ENCODE measurements around the gene GOLGA6L25.
"Not testable (repeated sequence)": the region's sequence is repeated elsewhere in the genome, so short reads cannot be mapped to it uniquely, and the experiment has no call there.

Gene GOLGA6L25, protein sequence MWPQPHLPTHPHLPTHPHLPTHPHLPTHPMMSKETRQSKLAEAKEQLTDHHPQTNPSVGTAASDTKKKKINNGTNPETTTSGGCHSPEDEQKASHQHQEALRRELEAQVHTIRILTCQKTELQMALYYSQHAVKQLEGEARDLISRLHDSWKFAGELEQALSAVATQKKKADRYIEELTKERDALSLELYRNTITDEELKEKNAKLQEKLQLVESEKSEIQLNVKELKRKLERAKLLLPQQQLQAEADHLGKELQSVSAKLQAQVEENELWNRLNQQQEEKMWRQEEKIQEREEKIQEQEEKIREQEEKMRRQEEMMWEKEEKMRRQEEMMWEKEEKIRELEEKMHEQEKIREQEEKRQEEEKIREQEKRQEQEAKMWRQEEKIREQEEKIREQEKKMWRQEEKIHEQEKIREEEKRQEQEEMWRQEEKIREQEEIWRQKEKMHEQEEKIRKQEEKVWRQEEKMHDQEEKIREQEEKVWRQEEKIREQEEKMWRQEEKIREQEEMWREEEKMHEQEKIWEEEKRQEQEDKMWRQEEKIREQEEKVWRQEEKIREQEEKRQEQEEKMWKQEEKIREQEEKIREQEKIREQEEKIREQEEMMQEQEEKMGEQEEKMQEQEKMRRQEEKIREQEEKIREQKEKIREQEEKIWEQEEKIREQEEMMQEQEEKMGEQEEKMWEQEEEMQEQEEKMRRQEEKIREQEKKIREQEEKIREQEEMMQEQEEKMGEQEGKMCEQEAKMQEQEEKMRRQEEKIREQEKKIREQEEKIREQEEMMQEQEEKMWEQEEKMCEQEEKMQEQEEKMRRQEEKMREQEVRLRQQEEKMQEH

DNA sequence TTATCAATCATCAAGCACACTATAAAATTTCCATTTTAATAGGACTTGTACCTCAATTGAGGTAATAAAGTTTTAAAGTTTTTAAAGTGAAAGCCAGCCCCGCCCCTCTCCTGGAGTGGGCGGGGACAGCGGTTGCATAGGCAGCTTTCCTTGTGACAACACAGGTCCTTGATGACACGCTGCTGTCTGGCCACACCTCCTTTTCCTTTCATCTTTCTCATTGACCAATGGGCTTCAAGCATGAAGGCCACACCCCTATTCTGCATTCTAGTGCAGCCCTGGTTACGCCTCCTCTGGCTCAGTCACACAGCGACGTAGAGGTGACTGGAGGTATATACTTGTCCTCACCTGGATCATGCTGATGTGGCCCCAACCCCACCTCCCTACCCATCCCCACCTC is at the start of gene GOLGA6L25:
TSS of gene GOLGA6L25 (plus strand) at position 301 of the 400 bp plus-strand sequence. CDS start at position 362, 61 bp downstream.
- H3K4me1 ChIP-seq (ENCODE audit: insufficient read depth, insufficient read length); H3K4me3 ChIP-seq (ENCODE audit: insufficient read length, low read depth); DNase-seq (ENCODE audit: low read depth, low spot score); H3K9ac ChIP-seq (ENCODE audit: insufficient read length, low read depth); H3K36me3 ChIP-seq (ENCODE audit: insufficient read depth, insufficient read length, low read length); H3K27me3 ChIP-seq (ENCODE audit: insufficient read depth, insufficient read length); H3K9me3 ChIP-seq (ENCODE audit: insufficient read depth, low read length): not testable (repeated sequence)

DNA sequence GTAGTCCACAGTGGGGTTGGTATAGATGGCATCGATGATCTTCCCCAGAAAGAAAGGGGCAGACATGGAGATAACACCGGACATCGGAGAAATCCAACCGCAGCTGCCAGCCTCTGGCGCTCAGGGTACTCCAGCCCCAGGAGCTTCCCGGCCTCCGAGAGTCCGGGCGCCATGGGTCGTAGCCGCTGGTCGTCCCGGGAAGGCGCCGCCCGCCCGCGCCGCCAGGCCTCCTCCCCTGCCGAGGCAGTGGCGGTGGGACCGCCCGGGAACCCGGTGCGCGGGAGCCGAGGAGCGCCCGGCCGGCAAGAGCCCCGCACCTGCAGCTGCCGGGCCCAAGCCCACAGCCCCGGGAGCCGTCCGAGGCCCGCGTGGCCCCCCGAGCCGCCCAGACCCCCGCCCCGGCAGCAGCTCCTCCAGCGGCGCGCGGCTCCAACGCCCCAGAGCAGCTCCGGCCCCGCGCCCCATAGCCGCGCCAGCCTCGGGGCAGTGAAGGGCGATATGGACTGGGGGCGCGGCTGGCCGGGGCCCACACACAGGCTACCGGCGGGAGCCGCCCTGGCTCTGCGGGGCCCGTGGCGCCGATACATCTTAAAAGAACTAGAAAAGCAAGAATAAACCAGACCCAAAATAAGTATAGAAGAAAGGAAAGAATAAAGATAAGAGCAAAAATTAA is 45.0 kb upstream of the GOLGA6L25 start:
- not testable (repeated sequence) for H3K9ac ChIP-seq (ENCODE audit: insufficient read length, low read depth); H3K4me3 ChIP-seq (ENCODE audit: insufficient read length, low read depth); H3K27me3 ChIP-seq (ENCODE audit: insufficient read depth, insufficient read length)

DNA sequence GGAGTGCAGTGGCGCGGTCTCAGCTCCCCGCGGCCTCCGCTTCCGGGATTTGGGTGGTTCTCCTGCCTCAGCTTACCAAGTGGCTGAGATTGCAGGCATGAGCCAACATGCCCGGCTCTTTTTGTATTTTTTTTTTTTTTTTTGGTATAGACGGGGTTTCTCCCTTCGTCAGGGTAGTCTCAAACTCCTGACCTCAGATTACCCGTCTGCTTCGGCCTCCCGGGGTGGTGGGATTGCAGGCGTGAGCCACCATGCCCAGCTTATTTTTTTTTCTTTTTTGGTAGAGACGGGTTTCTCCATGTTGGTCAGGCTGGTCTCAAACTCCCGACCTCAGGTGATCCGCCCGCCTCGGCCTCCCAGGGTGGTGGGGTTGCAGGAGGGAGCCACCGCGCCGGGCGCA is 39.2 kb upstream of the GOLGA6L25 start:
- not testable (repeated sequence) for H3K27me3 ChIP-seq (ENCODE audit: insufficient read depth, insufficient read length); H3K9ac ChIP-seq (ENCODE audit: insufficient read length, low read depth); H3K9me3 ChIP-seq (ENCODE audit: insufficient read depth, low read length); H3K4me1 ChIP-seq (ENCODE audit: insufficient read depth, insufficient read length); H3K4me3 ChIP-seq (ENCODE audit: insufficient read length, low read depth); DNase-seq (ENCODE audit: low read depth, low spot score); H3K36me3 ChIP-seq (ENCODE audit: insufficient read depth, insufficient read length, low read length)

More for the DNA sequence above, 45.0 kb upstream of the GOLGA6L25 start:
- not testable (repeated sequence) for H3K36me3 ChIP-seq (ENCODE audit: insufficient read depth, insufficient read length, low read length); H3K4me1 ChIP-seq (ENCODE audit: insufficient read depth, insufficient read length); H3K9me3 ChIP-seq (ENCODE audit: insufficient read depth, low read length); DNase-seq (ENCODE audit: low read depth, low spot score)

DNA sequence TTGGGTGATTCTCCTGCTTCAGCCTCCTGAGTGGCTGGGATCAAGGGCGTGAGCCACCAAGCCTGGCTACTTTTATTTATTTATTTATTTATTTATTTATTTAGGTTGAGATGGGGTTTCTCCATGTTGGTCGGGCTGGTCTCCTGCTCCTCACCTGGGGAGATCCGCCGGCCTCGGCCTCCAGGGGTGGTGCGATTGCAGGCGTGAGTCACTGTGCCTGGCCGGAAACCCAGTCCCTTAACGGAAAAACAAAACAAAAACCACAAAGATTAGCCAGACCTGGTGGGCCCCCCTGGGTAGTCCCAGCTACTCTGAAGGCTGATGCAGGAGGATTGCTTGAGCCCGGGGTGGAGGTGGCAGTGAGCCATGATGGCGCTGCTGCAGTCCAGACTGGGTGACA is 38.2 kb upstream of the GOLGA6L25 start:
- H3K4me1 ChIP-seq (ENCODE audit: insufficient read depth, insufficient read length); H3K36me3 ChIP-seq (ENCODE audit: insufficient read depth, insufficient read length, low read length); DNase-seq (ENCODE audit: low read depth, low spot score); H3K27me3 ChIP-seq (ENCODE audit: insufficient read depth, insufficient read length); H3K9ac ChIP-seq (ENCODE audit: insufficient read length, low read depth); H3K4me3 ChIP-seq (ENCODE audit: insufficient read length, low read depth); H3K9me3 ChIP-seq (ENCODE audit: insufficient read depth, low read length): not testable (repeated sequence)

DNA sequence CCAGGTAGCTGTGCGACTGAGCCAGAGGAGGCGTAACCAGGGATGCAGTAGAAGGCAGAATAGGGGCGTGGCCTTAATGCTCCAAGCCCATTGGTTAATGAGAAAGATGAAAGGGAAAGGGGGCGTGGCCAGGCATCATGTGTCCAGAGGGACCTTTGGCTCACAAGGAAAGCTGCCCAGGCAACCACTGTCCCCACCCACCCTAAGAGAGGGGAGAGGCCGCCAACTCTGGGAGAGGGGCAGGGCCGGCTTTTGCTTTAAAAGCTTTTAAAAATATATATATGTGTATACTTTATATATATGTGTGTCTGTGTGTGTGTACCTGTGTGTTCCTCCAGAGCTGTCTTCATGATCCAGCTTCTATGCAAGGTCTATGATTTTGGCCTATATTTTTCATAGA is 20.4 kb upstream of the GOLGA6L25 start, which contains the start of gene GOLGA8G:
TSS of gene GOLGA8G (minus strand) at position 18 of the 400 bp plus-strand sequence. CDS start 62 bp downstream, outside the sequence.
- H3K4me3 ChIP-seq (ENCODE audit: insufficient read length, low read depth); H3K9me3 ChIP-seq (ENCODE audit: insufficient read depth, low read length); H3K27me3 ChIP-seq (ENCODE audit: insufficient read depth, insufficient read length); DNase-seq (ENCODE audit: low read depth, low spot score); H3K4me1 ChIP-seq (ENCODE audit: insufficient read depth, insufficient read length); H3K9ac ChIP-seq (ENCODE audit: insufficient read length, low read depth); H3K36me3 ChIP-seq (ENCODE audit: insufficient read depth, insufficient read length, low read length): not testable (repeated sequence)

DNA sequence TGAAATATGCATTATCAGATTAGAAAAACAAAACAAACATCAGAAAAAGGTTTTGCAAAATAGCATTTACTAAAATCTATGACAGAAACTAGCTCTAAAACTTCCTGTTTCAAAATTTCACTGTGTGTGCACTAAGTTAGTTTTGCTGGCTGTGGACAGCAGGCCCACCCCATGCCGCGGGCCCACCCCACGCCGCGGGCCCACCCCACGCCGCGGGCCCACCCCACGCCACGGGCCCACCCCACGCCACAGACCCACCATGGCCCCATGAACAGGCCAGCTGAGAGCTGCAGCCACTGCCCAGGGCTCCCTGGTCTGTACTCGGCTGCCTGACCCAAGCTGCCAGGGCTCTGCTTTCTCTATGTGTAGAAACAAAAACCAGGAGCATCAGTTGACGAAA is 20.0 kb downstream of the GOLGA6L25 start:
- DNase-seq (ENCODE audit: low read depth, low spot score); H3K27me3 ChIP-seq (ENCODE audit: insufficient read depth, insufficient read length); H3K4me3 ChIP-seq (ENCODE audit: insufficient read length, low read depth); H3K9me3 ChIP-seq (ENCODE audit: insufficient read depth, low read length); H3K9ac ChIP-seq (ENCODE audit: insufficient read length, low read depth); H3K36me3 ChIP-seq (ENCODE audit: insufficient read depth, insufficient read length, low read length); H3K4me1 ChIP-seq (ENCODE audit: insufficient read depth, insufficient read length): not testable (repeated sequence)

DNA sequence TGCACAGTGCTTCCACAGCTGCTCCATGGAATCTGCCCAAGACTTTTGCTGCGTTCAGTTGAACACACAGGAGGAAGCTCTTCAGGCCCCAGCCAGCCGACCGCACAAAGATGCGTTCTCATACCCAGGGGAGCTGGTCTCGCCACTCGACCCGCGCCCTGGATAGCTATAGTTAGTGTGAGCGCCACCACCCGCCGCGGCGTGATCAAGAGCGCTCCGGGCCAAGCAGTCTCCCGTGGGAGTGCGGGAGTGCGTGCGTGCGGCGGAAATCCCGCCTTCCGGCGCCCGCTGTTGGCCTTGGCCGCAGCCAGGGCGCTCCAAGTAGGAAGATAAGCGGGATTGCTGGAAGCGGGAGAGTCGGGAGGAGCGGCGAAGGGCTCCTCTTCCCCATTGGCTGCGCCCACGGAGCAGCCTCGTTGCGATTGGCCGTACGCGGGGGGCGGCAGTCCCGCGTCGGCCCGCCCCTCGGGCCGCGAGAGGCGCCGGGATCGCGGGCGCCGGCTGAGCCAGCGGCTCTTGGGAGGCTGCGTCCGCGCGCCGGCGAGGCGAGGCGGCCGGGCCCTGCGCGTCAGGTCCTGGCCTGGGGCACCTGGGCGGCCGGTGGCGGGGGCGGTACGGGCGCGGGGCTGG is 35.7 kb downstream of the GOLGA6L25 start:
- not testable (repeated sequence) for H3K27me3 ChIP-seq (ENCODE audit: insufficient read depth, insufficient read length); DNase-seq (ENCODE audit: low read depth, low spot score); H3K4me1 ChIP-seq (ENCODE audit: insufficient read depth, insufficient read length); H3K4me3 ChIP-seq (ENCODE audit: insufficient read length, low read depth); H3K36me3 ChIP-seq (ENCODE audit: insufficient read depth, insufficient read length, low read length); H3K9ac ChIP-seq (ENCODE audit: insufficient read length, low read depth); H3K9me3 ChIP-seq (ENCODE audit: insufficient read depth, low read length)

DNA sequence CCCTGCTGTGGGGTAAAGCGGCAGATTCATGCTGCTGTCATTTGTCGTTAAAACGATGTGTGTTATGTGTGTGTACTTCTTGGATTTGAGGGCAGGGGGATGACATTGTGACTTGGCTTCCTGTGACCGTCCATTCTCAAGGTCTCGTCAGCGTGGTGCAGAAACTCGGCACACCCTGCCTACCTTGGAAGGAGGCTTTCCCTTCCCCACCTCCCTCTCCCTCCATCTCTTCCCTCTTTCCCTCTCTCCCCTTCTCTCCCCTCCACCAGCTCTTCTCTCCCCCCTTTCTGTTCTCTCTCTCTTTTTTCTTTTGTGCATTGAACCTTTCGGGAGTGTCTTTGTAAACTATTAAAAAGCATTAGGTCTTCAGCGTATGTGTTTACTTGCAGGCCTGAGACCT is 36.4 kb downstream of the GOLGA6L25 start:
- H3K27me3 ChIP-seq (ENCODE audit: insufficient read depth, insufficient read length); H3K36me3 ChIP-seq (ENCODE audit: insufficient read depth, insufficient read length, low read length); H3K4me3 ChIP-seq (ENCODE audit: insufficient read length, low read depth); DNase-seq (ENCODE audit: low read depth, low spot score); H3K9ac ChIP-seq (ENCODE audit: insufficient read length, low read depth); H3K9me3 ChIP-seq (ENCODE audit: insufficient read depth, low read length); H3K4me1 ChIP-seq (ENCODE audit: insufficient read depth, insufficient read length): not testable (repeated sequence)

DNA sequence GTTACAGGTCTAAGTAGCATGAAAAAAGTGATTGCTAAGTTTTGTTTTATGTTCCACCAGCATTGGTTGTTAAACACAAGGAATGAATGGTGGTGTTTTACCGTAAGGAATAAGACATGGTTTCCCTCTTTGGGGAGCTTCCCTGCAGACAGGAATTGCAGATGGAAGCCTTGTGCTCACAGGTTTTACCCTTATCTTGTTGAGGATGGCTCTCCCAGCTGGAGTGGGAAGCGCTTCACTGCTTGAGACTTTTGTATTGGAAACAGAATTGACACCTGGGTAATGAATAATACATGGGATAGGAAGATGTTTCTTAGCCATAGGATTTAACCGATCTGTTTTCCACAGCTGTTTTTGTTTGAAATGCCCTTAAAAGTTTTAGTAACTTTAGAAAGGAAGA is 39.0 kb downstream of the GOLGA6L25 start:
- H3K9me3 ChIP-seq (ENCODE audit: insufficient read depth, low read length); DNase-seq (ENCODE audit: low read depth, low spot score); H3K9ac ChIP-seq (ENCODE audit: insufficient read length, low read depth); H3K36me3 ChIP-seq (ENCODE audit: insufficient read depth, insufficient read length, low read length); H3K27me3 ChIP-seq (ENCODE audit: insufficient read depth, insufficient read length); H3K4me1 ChIP-seq (ENCODE audit: insufficient read depth, insufficient read length); H3K4me3 ChIP-seq (ENCODE audit: insufficient read length, low read depth): not testable (repeated sequence)

DNA sequence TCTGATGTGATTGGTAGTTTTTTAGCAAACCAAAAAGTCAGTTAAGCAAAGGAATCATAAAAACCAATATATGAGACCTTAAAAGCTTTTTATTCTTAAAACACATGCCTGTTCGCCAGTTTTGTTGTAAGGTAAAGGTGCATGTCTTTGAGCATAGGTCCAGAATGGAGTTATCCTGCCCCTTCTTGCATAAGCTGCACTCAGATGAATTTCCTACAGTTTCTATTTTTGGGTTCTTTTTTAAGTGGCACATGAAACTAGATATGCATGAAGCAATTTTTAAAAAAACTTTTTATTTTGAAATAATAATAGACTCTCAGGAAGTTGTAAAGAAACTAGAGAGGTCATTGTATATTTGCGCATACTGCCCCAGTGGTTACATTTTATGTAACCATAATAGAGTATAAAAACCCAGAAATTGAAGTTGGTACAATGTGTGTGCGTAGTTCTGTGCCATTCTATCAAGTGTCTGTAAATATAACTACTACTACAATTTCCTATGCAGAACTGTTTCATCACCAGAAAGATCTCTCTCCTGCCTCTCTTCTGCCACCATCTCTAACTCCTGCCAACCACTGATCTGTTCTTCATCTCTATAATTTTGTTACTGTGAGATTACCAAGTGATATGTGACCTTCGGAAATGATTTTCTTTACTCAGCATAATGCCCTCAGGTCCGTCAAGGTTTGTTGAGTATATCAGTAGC is 40.2 kb downstream of the GOLGA6L25 start:
- H3K4me1 ChIP-seq (ENCODE audit: insufficient read depth, insufficient read length); H3K9me3 ChIP-seq (ENCODE audit: insufficient read depth, low read length); H3K4me3 ChIP-seq (ENCODE audit: insufficient read length, low read depth); H3K36me3 ChIP-seq (ENCODE audit: insufficient read depth, insufficient read length, low read length); H3K9ac ChIP-seq (ENCODE audit: insufficient read length, low read depth); DNase-seq (ENCODE audit: low read depth, low spot score); H3K27me3 ChIP-seq (ENCODE audit: insufficient read depth, insufficient read length): not testable (repeated sequence)

DNA sequence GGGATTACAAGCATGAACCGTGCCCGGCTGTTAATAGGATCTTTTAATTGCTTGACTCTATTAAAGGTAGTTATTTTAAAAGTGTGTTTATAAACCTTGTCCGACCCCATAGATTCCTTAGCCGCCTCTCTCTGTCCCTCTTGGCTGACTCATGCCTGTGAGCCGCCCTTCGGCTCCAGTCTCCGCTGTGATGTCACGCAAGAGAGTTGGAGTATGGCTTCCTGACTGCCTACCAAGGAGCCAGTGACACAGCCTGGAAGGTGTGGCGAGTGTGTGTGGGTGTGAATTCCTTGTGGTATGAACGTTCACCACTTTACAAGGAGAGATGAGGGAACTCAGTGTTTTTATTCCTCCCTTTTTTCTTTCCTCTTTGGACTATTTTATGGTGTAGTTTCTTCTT is 44.1 kb downstream of the GOLGA6L25 start:
- H3K4me1 ChIP-seq (ENCODE audit: insufficient read depth, insufficient read length); DNase-seq (ENCODE audit: low read depth, low spot score); H3K9ac ChIP-seq (ENCODE audit: insufficient read length, low read depth); H3K27me3 ChIP-seq (ENCODE audit: insufficient read depth, insufficient read length); H3K4me3 ChIP-seq (ENCODE audit: insufficient read length, low read depth); H3K9me3 ChIP-seq (ENCODE audit: insufficient read depth, low read length); H3K36me3 ChIP-seq (ENCODE audit: insufficient read depth, insufficient read length, low read length): not testable (repeated sequence)

Measured in NT2/D1 (cell line).